Stimulated activated CD4-positive, alpha-beta T cell treated with anti-CD3 and anti-CD28 coated beads, TNF-alpha, amount 100 ng/mL, for 1 hour (primary cell): ENCODE measurements around the gene EIF5A2.
"Not testable (repeated sequence)": the region's sequence is repeated elsewhere in the genome, so short reads cannot be mapped to it uniquely, and the experiment has no call there.

Experiments
- DNase-seq, 3 donors: peaks; one replicate each; pipeline ENCODE4 v3.0.0-alpha.2; 2020; ENCODE audit warnings: low read depth in 3 of 3, low spot score in 1 of 3

The EIF5A2 gene

DNA sequence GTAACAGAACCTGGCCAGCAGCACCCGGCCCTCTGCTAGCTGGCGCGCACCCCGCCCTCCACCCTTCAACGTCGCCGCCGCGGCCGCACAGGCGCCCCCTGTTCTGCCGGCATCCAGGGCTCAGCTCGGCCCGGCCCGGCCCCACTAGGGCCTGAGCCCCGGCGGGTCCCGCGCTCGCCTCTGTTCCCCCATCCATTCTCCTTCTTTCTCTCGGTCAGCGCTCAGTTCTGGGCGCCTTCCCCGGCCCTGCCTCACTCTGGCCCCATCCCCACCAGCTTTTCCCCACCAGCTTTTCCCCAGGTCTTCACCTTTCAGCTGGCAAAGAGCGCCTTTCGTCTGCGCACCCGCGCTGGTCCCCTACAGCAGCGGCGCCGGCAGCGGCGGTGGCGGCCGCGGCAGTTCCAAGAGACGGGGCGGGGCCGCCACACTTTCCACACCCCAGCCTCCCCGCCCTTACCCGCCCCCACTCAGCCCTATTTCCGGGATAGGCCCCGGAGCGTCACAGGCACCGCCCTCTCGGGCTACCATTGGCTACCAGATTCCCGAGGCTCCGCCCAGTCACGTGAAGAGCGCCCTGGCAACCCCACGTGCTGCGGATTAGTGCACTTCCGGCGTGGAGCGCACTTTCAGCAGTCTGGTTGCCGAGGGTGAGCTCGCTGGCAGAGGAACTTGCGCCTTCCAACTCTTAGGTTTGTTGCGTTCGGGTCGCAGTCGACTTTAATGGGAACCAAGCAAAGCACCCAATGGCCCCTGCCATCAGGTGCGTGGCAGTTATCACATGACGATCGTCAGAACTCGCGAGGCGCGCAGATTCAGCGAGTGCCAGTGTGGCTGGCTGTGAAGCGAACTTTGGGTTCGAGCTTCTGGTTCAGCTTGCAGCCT is at the start of gene EIF5A2:
Gene EIF5A2, minus strand, starts transcription at position 403 of the 882 bp plus-strand sequence. CDS start 831 bp downstream, outside the sequence.
- DNase-seq, result peak; percentile 89 to 90 (median 90)

- DNase-seq, result no peak
These were observed 48.2 kb upstream of the EIF5A2 start for GRCh38 chr3:170956647-170957046.

DNA sequence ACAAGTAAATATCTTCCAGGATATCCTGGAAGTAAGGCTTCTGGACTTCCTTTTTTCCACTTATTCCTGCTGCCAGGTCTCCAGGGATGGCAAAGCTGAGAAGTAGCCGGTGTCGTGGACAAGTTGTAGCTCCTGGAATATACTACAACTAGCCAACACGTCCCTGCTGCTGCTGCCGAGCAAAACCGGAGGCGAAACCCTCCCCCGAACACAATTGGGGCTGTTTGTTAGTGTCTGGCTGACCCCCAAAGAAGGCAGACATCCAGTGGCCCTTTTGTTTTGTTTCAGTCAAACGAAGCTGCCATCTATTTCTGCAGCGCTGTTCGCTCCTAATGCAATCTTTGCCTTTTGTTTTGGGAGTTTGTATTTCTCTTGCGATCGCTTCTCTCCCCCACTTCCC is 45.3 kb upstream of the EIF5A2 start:
- no peak for DNase-seq

DNA sequence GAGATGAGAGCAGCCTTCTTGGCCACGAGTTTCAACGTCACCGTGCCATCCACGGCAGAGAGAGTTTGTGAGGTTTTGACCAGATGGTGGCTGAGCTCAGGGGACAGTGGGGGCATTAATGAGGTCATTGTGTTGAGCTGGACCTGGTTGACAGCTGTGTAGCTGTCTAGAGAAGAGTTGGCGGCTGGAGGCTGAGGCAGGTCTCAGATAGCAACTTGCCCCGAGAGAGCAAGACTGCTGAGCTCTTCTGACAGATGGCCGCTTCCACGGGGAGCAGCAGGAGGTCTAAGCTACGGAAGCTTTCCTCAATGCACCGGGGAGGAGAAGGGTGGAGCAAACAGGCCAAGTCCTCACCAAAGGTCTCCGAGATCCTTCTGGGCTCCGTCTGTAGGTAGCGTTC is 44.8 kb upstream of the EIF5A2 start:
- no peak for DNase-seq

DNA sequence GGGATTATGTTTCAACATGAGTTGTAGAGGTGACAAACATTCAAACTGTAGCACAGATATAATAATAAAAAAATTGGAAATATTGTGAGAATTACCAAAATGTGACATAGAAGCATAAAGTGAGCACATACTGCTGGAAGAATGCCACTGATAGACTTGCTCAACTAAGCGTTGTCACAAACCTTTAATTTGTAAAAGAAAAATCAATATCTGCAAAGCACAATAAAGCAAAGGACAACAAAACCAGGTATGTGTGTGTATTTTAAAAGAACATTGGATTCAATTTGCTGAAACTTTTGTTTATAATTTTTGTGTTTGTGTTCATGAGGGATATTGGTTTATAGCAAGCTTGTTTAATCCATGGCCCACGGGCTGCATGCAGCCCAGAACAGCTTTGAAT is 40.8 kb upstream of the EIF5A2 start:
- no peak for DNase-seq

DNA sequence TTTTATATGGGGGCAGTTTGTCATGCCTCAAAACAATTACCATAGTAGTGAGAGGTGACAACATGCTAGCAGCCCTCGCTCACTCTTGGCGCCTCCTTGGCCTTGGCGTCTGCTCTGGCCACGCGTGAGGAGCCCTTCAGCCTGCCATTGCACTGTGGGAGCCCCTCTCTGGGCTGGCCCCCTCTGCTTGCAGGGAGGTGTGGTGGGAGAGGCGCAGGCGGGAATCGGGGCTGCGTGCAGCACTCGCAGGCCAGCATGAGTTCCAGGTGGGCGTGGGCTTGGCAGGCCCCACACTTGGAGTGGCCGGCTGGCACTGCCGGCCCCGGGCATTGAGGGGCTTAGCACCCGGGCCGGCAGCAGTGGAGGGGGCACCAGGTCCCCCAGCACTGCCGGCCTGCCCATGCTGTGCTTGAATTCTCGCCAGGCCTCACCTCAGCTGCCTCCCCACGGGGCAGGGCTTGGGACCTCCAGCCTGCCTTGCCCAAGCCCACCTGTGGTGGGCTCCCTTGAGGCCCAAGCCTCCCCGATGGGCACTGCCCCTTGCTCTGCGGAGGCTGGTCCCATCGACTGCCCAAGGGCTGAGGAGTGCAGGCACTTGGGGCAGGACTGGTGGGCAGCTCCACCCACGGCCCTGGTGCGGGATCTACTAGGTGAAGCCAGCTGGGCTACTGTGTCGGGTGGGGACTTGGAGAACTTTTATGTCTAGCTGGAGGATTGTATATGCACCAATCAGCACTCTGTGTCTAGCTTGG is 38.8 kb upstream of the EIF5A2 start:
- DNase-seq, result no peak

DNA sequence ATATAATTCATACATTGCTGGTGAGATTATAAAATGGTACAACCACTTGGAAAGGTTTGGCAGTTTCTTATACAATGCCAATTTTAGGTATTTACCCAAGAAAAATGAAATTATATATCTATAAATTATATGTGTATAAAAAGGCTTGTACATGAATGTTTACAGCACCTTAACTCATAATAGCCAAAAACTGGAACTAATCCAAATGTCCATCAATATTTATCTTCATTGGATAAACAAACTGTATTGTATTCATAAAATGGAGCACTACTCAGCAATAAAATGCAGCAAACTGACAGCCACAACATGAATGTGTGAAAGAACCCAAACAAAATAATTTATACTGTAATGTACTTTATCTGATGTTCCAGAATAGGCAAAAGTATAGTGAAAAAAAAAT is 33.6 kb upstream of the EIF5A2 start:
- no peak for DNase-seq

DNA sequence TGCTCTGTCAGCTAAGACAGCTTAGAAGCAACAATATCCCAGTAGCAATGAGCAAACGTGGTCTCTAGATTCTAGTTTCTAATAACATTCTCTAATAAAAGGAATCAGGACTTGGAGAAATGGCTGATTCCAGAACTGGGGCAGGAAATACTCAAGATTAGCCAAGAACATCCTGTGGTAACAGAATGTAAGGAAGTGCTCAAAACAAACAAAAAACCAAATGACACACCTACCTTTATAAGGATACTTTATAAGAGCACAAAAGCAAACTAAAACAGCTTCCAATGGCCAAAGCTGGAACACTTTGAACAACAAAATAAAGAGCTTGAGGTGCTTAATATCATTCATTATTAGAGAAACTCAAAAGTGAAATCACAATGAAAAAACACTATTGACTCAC is 33.1 kb upstream of the EIF5A2 start:
- DNase-seq, result no peak

GRCh38 chr3:170933039-170933438 is 24.6 kb upstream of the EIF5A2 start:
- DNase-seq, result not testable (repeated sequence)

GRCh38 chr3:170923553-170923952 is 15.1 kb upstream of the EIF5A2 start:
- DNase-seq, result not testable (repeated sequence)

GRCh38 chr3:170918715-170919114 is 10.3 kb upstream of the EIF5A2 start:
- DNase-seq, result no peak

DNA sequence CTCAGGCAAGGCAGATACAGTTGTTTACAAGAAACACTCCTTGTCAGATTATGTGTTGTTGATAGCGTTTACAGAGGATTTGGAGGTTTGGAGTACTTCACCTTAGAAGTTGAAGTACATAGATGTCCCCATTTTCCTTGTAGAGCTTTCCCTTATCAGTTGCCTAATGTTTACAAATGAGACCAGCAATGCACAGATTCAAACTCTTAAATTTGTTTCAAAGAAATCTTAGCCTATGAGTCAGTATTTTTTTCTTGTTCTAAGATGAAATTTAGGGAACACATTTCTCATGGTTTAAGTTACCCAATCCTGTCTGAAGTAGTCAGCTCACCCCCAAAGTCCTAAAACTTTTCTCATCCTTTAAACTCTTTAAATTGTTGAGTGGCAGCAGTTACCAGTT is 6.3 kb upstream of the EIF5A2 start:
- no peak for DNase-seq

GRCh38 chr3:170914212-170914611 is 5.8 kb upstream of the EIF5A2 start:
- DNase-seq, result no peak

GRCh38 chr3:170911051-170911450 is 2.6 kb upstream of the EIF5A2 start:
- DNase-seq, result no peak

GRCh38 chr3:170910542-170910941 is 2.1 kb upstream of the EIF5A2 start:
- DNase-seq, result no peak

GRCh38 chr3:170909129-170909903 is 879 bp upstream of the EIF5A2 start:
- no peak for DNase-seq

DNA sequence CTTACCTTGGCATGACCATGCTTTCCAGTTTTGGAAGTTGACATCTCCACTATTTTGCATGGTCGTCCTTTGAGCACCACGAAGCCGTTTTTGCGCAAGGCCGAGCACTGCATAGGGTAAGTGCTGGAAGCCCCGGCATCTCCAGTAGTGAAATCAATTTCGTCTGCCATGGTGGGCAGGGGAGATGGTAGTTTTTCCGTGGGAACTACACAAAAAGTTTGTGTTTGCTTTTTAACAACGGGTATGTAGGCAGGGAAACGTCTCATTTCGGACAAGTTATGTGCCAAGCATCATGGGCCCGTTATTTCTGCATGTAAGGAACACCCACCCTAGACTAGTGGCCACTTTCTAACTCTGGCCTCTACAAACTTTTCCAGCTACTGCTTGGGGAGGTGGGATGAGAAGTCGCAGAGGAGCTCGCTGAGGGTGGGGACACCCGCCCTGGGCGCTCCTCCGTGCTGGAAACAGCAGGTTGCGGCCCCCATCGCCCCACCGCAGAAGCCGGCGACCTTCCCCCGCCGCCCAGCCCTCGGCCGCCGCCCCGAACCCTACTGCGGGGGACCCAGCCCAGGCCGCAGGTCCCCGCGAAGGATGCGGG is 701 bp downstream of the EIF5A2 start:
- no peak for DNase-seq

DNA sequence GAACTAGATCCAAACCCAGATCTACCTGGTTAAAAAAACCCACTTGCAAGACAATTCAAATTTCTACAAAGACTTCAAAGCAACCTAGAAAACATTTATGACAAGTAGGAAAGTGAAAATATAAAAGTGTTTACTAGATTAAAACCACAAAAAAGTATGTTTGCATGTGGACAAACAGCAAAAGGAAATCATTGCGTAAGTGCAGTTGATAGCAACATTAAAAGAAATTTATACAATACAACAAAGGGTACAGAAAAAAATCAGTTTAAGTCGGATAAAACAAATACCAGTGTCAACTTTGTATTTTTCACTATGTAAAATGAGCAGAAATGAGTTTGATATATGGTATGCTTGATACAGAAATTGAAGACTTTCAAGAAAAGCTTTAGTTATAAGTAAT is 2.6 kb downstream of the EIF5A2 start:
- no peak for DNase-seq

- no peak for DNase-seq
These were observed 5.3 kb downstream of the EIF5A2 start for GRCh38 chr3:170903123-170903522.

GRCh38 chr3:170899455-170899854 is 9.0 kb downstream of the EIF5A2 start:
- DNase-seq, result no peak

- no peak for DNase-seq
These were observed 10.5 kb downstream of the EIF5A2 start for GRCh38 chr3:170897978-170898377.
